IMR-90 (cell line): ENCODE results near the gene MAML2. TPM values are rescaled to one million over a fixed set of nuclear protein-coding genes. Genes with fewer than 3 reads are reported as not detected.
A peak's percentile ranks its signal among the peaks of the same experiment; 100 is the strongest.

Experiments
- ATAC-seq: fragments of 200-7000 bp; cut with Tn5 transposase; 2 replicates; pipeline ENCODE4 v1.9.1; 2020; ENCODE audit warnings: low read depth, mild to moderate bottlenecking, moderate library complexity
- BruUV-seq: library from RNA; stranded (reverse); fragments of 400-500 nt; replicated peaks from 2 replicates; lab custom pipeline; 2021; lab: Mats Ljungman, UMichigan
- CTCF ChIA-PET: fragments of 300-600 bp; formaldehyde crosslinking; extraction: SDS; loops from one replicate; lab custom pipeline; 2021; ENCODE audit warnings: antibody characterized with exemption; lab: Yijun Ruan, JAX
- POLR2A ChIA-PET: fragments of 300-600 bp; sonication (Branson Sonifier 250); formaldehyde crosslinking; loops from one replicate; lab custom pipeline; 2022; ENCODE audit warnings: antibody characterized with exemption; ENCODE audit not compliant: unreplicated experiment; lab: Charles Lee
- DNase-seq: peaks from one replicate; pipeline ENCODE4 v3.0.0; 2013
- H2AFZ ChIP-seq: replicated peaks from 2 replicates; pipeline ENCODE3; 2013; ENCODE audit warnings: low read length, mild to moderate bottlenecking; ENCODE audit not compliant: poor library complexity
- H2AK5ac ChIP-seq: 2 replicates; pipeline ENCODE4 v1.6.1; 2013; ENCODE audit warnings: low read depth, low read length, inconsistent platforms
- H2AK9ac ChIP-seq: replicated peaks from 2 replicates; pipeline ENCODE3; 2013; ENCODE audit warnings: mild to moderate bottlenecking, low read depth, low read length, moderate library complexity; ENCODE audit not compliant: poor library complexity
- H2BK120ac ChIP-seq: 2 replicates; pipeline ENCODE4 v1.6.1; 2013; ENCODE audit warnings: low read depth, low read length, inconsistent platforms
- H2BK15ac ChIP-seq: 3 replicates; pipeline ENCODE4 v1.6.1; 2013; ENCODE audit warnings: low read depth, low read length, inconsistent platforms
- H2BK20ac ChIP-seq: 2 replicates; pipeline ENCODE4 v1.6.1; 2013; ENCODE audit warnings: low read depth, mild to moderate bottlenecking, inconsistent platforms, low read length, moderate library complexity
- H2BK5ac ChIP-seq: 2 replicates; pipeline ENCODE4 v1.6.1; 2013; ENCODE audit warnings: mild to moderate bottlenecking, low read depth, low read length, inconsistent platforms; ENCODE audit not compliant: poor library complexity, severe bottlenecking
- H3K14ac ChIP-seq: replicated peaks from 2 replicates; pipeline ENCODE4 v1.6.1; 2013; ENCODE audit warnings: low read depth, low read length, inconsistent platforms
- H3K18ac ChIP-seq: 2 replicates; pipeline ENCODE4 v1.6.1; 2013; ENCODE audit warnings: low read depth, low read length, control low read depth
- H3K23ac ChIP-seq: 2 replicates; pipeline ENCODE4 v1.6.1; 2013; ENCODE audit warnings: low read depth, low read length, inconsistent platforms
- H3K27ac ChIP-seq: 2 replicates; pipeline ENCODE4 v1.5.1; 2013; ENCODE audit warnings: mild to moderate bottlenecking, control low read depth, low read length; ENCODE audit not compliant: insufficient read depth
- H3K27me3 ChIP-seq: 2 replicates; pipeline ENCODE4 v1.6.1; 2013; ENCODE audit warnings: low read length; ENCODE audit not compliant: control insufficient read depth, insufficient read depth
- H3K36me3 ChIP-seq: 2 replicates; pipeline ENCODE4 v1.6.1; 2013; ENCODE audit warnings: low read length, mixed read lengths; ENCODE audit not compliant: control insufficient read depth, insufficient read depth
- H3K4ac ChIP-seq: 2 replicates; pipeline ENCODE4 v1.6.1; 2013; ENCODE audit warnings: low read depth, low read length, inconsistent platforms
- H3K4me1 ChIP-seq: 2 replicates; pipeline ENCODE4 v1.6.1; 2013; ENCODE audit warnings: low read length, mixed read lengths; ENCODE audit not compliant: control insufficient read depth, insufficient read depth
- H3K4me2 ChIP-seq: 2 replicates; pipeline ENCODE4 v1.6.1; 2013; ENCODE audit warnings: low read depth, mild to moderate bottlenecking, control low read depth, low read length, moderate library complexity
- H3K4me3 ChIP-seq: 2 replicates; pipeline ENCODE4 v1.5.1; 2013; ENCODE audit warnings: low read depth, mild to moderate bottlenecking, control low read depth, low read length, moderate library complexity; ENCODE audit not compliant: insufficient read depth
- H3K56ac ChIP-seq: 2 replicates; pipeline ENCODE4 v1.6.1; 2013; ENCODE audit warnings: low read length, inconsistent platforms; ENCODE audit not compliant: insufficient read depth; ENCODE audit errors: extremely low read depth
- H3K79me1 ChIP-seq, 2 experiments: 2 replicates each; pipeline ENCODE4 v1.6.1; 2013; ENCODE audit warnings: low read length in 2 of 2, inconsistent platforms in 1 of 2, low read depth in 1 of 2
- H3K9ac ChIP-seq: 2 replicates; pipeline ENCODE4 v1.6.1; 2013; ENCODE audit warnings: low read depth, low read length, control low read depth
- H3K9me1 ChIP-seq: 2 replicates; pipeline ENCODE4 v1.6.1; 2013; ENCODE audit warnings: low read length, inconsistent platforms; ENCODE audit not compliant: insufficient read depth
- H3K9me3 ChIP-seq: 2 replicates; pipeline ENCODE4 v1.6.1; 2013; ENCODE audit warnings: low read length; ENCODE audit not compliant: control insufficient read depth, insufficient read depth
- H4K20me1 ChIP-seq: 2 replicates; pipeline ENCODE4 v1.6.1; 2013; ENCODE audit warnings: low read length, inconsistent platforms; ENCODE audit not compliant: insufficient read depth
- H4K5ac ChIP-seq: 2 replicates; pipeline ENCODE4 v1.6.1; 2013; ENCODE audit warnings: mild to moderate bottlenecking, low read depth, low read length, control low read depth
- H4K8ac ChIP-seq, 2 experiments: 2 replicates each; pipeline ENCODE4 v1.6.1; 2013; ENCODE audit warnings: low read depth in 2 of 2, low read length in 2 of 2, control low read depth in 1 of 2, inconsistent platforms in 1 of 2
- H4K91ac ChIP-seq: 2 replicates; pipeline ENCODE4 v1.6.1; 2013; ENCODE audit warnings: low read depth, low read length, inconsistent platforms; ENCODE audit not compliant: insufficient read depth
- CEBPB ChIP-seq: IDR thresholded peaks from 2 replicates; pipeline ENCODE4 v1.6.1; 2012; ENCODE audit warnings: low read depth, low read length, improper control_type of control experiment
- FOS ChIP-seq: fragments of 150-350 bp; IDR thresholded peaks from 2 replicates; pipeline ENCODE4 v1.6.1; 2016; ENCODE audit warnings: low read depth, low read length
- MAZ ChIP-seq: IDR thresholded peaks from 2 replicates; pipeline ENCODE4 v1.6.1; 2012; ENCODE audit warnings: low read depth, mild to moderate bottlenecking, low read length, improper control_type of control experiment, moderate library complexity, borderline replicate concordance
- NFE2L2 ChIP-seq: fragments of 150-350 bp; IDR thresholded peaks from 2 replicates; pipeline ENCODE4 v1.6.1; 2016; ENCODE audit warnings: low read depth, mild to moderate bottlenecking, low read length
- POLR2A ChIP-seq: IDR thresholded peaks from 2 replicates; pipeline ENCODE4 v1.6.1; 2012; ENCODE audit warnings: mild to moderate bottlenecking, low read depth, low read length
- RCOR1 ChIP-seq: IDR thresholded peaks from 2 replicates; pipeline ENCODE4 v1.6.1; 2012; ENCODE audit warnings: mild to moderate bottlenecking, low read length, improper control_type of control experiment; ENCODE audit not compliant: insufficient replicate concordance
- whole genome bisulfite sequencing, 2 experiments: methylation state at CpG; one replicate each; pipeline versions ENCODE4 v1.1.5 to v1.1.7; 2013; ENCODE audit warnings: missing lambda C conversion rate in 2 of 2; ENCODE audit not compliant: insufficient read length in 1 of 2; ENCODE audit errors: extremely low coverage in 2 of 2; 5-methylcytosine and 5-hydroxymethylcytosine counted together
- dilution Hi-C: fragments of 300-500 bp; cut with HindIII; formaldehyde crosslinking; loops from one replicate; pipeline ENCODE4 v1.14.3; 2018; ENCODE audit warnings: low sequenced_read_pairs; ENCODE audit not compliant: unreplicated experiment
- in situ Hi-C: fragments of 300-500 bp; cut with MboI; formaldehyde crosslinking; loops from 3 replicates; pipeline ENCODE4 v1.14.3; 2019; ENCODE audit warnings: low sequenced_read_pairs, inconsistent platforms, mixed read lengths
- intact Hi-C: fragments of 100-400 bp; cut with micrococcal nuclease; formaldehyde crosslinking; loops from 2 replicates; pipeline ENCODE4 v1.10.0; 2022
- polyA plus RNA-seq, 3 experiments: library from polyadenylated mRNA; depleted of rRNA; stranded (reverse); fragments of >200 nt; gene quantifications; 2 replicates each; pipeline ENCODE4 v1.2.3, GENCODE V29; 2012; ENCODE audit warnings: low replicate concordance in 1 of 3
- total RNA-seq: library from RNA; depleted of rRNA; stranded (reverse); fragments of >200 nt; gene quantifications from 2 replicates; pipeline ENCODE4 v1.2.3, GENCODE V29; 2012
- TF ChIP-seq, protein P1 (sequence below): fragments of 150-350 bp; IDR thresholded peaks from 2 replicates; pipeline ENCODE4 v1.6.1; 2016; ENCODE audit warnings: low read depth, mild to moderate bottlenecking, low read length, moderate library complexity, borderline replicate concordance

MAML2 gene
- total and polyA plus RNA-seq, 2 of the 4 experiments (the other 2 are of a cell fraction): 15.0 to 19.5 TPM

DNA sequence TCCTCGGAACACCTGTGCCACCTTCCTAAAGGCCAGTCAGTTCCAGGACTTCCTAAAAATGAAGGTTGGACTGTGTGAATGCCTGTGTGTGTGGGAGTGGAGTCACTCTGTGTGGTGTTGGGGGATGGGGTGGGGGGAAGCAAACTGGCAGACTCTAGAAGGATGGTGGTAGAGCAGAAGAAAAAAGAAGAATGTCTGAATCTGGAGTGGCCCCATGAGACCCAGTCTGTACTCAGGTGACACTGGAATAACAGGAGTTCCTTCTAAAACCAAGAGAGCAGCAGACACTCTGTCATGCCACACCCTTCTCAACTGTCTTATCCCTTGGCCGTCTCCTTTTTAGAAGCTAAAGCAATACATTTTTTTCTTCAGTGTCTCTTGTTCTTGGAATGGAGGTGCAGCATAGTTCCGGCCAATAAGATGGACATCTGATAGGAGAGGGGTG lies 82.9 kb downstream of the MAML2 start:
- WGBS, 2 experiments: no CpG with 5 or more reads among the region's 3 CpGs
- TF ChIP-seq FOS (no peak), RCOR1 (no peak), NFE2L2 (no peak), MAZ (no peak), CEBPB (no peak), POLR2A (no peak)
- TF ChIP-seq, protein P1, sequence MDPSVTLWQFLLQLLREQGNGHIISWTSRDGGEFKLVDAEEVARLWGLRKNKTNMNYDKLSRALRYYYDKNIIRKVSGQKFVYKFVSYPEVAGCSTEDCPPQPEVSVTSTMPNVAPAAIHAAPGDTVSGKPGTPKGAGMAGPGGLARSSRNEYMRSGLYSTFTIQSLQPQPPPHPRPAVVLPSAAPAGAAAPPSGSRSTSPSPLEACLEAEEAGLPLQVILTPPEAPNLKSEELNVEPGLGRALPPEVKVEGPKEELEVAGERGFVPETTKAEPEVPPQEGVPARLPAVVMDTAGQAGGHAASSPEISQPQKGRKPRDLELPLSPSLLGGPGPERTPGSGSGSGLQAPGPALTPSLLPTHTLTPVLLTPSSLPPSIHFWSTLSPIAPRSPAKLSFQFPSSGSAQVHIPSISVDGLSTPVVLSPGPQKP: no peak
- no peak for ATAC-seq
- peak overlapping the region; percentile 31; the same call in 1 of the 2 replicates for H4K5ac ChIP-seq
- no peaks in the 10 kb centered on the region; the same call in 1 of the 2 replicates for H4K20me1 ChIP-seq
- peaks cover 16% of the 10 kb centered on the region for H3K9me1 ChIP-seq
- dilution Hi-C loops (no loop called here), intact Hi-C loops (no loop called here), in situ Hi-C loops (no loop called here)
- H3K4ac ChIP-seq: peak overlapping the region; percentile 76
- no peak overlapping the region for H3K56ac ChIP-seq
- H3K27me3 ChIP-seq: no peaks in the 10 kb centered on the region
- H3K9ac ChIP-seq: no peak overlapping the region
- no peak for DNase-seq
- peak overlapping the region; percentile 30 for H3K18ac ChIP-seq
- no peak overlapping the region for H2AK9ac ChIP-seq
- H2BK15ac ChIP-seq: peak overlapping the region; percentile 90
- peak overlapping the region; percentile 46 for H3K14ac ChIP-seq
- BruUV-seq: no TSS peak
- peak overlapping the region; percentile 37; the same call in 1 of the 2 replicates for H2BK20ac ChIP-seq
- H3K4me1 ChIP-seq: peaks cover 29% of the 10 kb centered on the region
- ChIA-PET POLR2A (no interaction called here), CTCF (no interaction called here)
- H2BK120ac ChIP-seq: peak overlapping the region; percentile 66; the same call in 1 of the 2 replicates
- peak overlapping the region; percentile 31 for H2BK5ac ChIP-seq
- no peaks in the 10 kb centered on the region for H3K9me3 ChIP-seq
- peak overlapping the region; percentile 92 for H2AK5ac ChIP-seq
- no peak overlapping the region for H3K4me3 ChIP-seq
- no peak overlapping the region for H2AFZ ChIP-seq
- no peak overlapping the region for H3K4me2 ChIP-seq
- H4K8ac ChIP-seq: peak overlapping the region; percentile 3 to 75; a peak in 2 of 4 replicates
- H4K91ac ChIP-seq: peak overlapping the region; percentile 70
- H3K27ac ChIP-seq: peak overlapping the region; percentile 28; the same call in 1 of the 2 replicates
- no peaks in the 10 kb centered on the region for H3K36me3 ChIP-seq
- H3K23ac ChIP-seq: no peak overlapping the region
- H3K79me1 ChIP-seq: peaks cover 32 to 83% of the 10 kb centered on the region in 2 experiments
